Measurements from ENCODE around the gene APOBEC4.

APOBEC4 gene

DNA sequence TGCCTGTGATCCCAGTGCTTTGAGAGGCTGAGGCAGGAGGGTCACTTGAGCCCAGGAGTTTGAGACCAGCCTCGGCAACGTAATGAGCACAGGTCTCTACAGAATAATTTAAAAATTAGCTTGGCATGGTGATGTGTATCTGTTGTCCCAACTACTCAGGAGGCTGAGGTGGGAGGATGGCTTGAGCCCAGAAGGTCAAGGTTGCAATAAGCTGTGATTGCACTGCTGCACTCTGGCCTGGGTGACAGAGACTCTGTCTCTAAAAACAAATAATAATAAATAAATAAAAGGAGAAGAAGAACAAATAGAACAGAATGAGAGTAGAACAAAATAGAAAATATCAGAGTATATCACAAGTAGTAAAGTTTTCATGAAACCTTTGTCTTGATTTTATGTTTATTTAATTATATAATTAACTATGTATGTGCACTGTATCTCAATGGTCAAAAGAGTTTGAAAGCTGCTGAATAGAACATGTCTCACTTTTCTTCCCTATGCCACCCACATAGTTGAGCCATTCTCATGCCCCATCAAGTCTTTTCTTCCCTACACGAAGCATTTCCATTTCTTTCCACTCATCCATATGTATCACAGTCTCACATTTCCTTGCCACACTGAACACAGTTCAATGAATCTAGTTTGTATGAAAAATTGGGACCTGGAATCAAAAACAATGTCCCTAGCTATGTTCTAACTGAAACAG, 22.9 kb upstream of the APOBEC4 start:
- in situ Hi-C loops (cut with HindIII; ENCODE audit: low sequenced_read_pairs) = no loop called here

DNA sequence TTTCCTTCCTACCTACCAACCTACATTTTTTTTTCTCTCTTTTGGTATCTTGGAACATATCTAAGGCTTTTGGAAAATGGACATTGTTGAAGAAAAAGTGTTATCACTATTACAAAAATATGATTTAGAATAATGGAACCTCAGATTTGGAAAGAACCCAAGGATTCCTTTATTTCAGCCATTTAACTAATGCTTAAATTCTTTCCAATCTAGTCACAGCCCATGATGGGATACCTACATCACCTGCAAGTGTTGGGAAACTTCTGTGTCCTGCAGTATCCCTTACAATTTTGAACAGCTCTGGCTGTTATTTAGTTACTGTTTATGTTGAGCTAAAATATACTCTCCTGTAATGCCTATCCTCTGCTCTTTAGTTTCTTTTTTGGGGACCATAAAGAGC, 22.3 kb upstream of the APOBEC4 start:
- in situ Hi-C loops (cut with HindIII; ENCODE audit: low sequenced_read_pairs) = no loop called here

DNA sequence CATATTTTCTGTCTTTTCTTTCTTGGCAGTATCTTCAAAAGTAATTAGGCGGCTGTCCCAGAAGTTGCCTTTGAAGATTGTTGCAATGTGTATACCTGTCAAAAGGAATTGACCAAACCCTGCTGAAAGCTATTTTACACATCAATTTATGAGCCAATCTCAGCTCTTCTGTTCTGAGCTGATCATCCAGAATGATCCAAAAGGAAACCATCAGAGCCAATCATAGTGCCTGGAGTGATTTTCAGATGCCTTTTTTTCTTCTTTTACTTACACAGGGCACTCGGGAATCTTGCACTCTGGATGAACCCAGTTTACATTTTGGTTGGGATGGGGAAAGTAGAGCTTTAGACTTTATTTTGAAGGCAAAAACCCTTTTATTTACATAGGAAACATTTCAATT, 21.8 kb upstream of the APOBEC4 start:
- in situ Hi-C loops (cut with HindIII; ENCODE audit: low sequenced_read_pairs) = no loop called here

DNA sequence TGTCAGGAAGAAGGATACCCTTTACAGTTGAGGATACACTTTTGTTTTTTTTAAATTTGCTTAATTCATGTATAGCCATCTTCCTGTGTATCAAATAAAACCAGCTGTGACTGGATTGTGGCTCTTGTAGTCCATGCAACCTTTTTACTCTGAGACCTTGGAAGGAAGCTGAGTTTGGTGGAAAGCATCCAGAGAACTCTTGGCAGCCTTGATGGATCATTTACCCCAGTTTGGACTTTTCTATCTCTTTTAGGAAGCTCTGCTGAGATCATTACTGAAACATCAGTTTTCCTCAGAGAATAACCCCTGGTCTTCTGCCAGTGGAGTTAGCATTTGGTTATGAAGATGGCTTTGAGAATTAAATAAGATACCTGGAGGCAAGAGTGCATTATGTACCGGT, 21.2 kb upstream of the APOBEC4 start:
- in situ Hi-C loops (cut with HindIII; ENCODE audit: low sequenced_read_pairs) = no loop called here

DNA sequence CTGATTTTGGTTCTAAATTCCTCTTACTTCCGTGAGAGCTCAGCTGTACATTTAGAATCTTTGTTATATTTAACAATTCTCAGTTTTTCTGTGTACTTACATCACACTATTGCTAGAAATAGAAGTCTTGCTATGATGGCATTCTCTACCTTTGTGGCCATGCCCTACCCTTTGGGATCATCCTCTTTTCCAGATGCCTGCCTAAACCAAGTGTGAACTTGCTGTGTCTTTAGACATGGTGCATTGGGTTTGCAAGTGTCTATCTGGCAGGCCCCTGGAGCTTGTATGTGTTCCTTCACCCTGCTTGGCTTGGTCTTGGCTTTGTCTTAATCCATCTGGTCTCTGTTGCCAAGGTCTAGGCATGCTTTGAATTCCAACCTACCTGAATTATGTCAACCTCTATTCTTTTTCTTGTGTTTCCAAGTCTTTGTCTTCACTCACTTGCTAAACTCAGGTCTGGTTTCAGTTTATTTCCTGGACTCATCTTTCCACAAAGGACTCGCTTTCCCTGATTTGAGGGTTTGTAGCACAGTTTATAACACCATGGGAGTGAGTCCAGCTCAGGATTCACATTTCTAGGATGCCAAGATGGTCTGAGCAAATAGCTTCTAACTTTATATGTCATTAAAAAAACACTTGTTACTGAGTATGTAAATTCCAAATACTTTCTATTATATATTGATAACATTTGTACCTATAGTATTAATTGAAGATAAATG, 20.6 kb upstream of the APOBEC4 start:
- in situ Hi-C loops (cut with HindIII; ENCODE audit: low sequenced_read_pairs) = no loop called here

DNA sequence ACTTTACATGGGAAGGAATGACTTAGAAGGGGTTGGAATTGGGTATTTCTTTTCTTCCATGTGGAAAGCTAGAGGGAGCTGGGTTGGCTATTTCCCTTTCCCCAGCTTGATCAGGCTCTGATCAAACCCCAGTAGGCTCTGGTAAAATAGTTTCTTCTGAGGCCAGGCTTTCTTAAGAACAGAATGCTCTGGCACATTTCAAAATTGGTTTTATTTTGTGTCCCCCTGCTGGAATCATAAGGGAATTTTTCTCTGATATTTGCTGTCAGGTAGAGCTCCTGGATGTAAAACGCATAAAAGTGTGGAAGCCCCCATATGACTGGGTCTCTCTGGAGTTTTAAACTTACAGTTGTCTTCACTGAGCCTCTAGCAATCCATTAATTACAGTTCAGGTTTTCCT, 17.1 kb upstream of the APOBEC4 start:
- in situ Hi-C loops (cut with HindIII; ENCODE audit: low sequenced_read_pairs) = no loop called here

DNA sequence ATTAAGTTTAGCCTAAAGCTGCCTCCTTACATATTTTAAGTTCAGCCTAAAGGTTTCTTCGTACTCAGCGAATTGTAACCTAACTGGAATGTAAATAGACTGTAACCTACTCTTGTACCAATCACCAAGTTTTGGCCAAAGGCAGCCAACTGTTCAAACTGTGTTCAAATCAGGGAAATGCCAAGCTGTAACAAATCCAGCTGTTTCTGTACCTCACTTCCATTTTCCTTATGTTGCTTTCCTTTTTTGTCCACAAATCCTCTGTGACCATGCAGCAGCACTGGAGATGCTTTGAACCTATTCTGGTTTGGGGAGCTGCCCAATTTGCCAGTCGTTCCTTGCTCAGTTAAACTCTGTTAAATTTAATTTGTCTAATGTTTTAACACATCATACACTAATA, 3.2 kb upstream of the APOBEC4 start:
- in situ Hi-C loops (cut with HindIII; ENCODE audit: low sequenced_read_pairs) = loop anchor here (5.0 kb wide), 1 partner anchor 261 kb away; no protein-coding TSS in a partner anchor

DNA sequence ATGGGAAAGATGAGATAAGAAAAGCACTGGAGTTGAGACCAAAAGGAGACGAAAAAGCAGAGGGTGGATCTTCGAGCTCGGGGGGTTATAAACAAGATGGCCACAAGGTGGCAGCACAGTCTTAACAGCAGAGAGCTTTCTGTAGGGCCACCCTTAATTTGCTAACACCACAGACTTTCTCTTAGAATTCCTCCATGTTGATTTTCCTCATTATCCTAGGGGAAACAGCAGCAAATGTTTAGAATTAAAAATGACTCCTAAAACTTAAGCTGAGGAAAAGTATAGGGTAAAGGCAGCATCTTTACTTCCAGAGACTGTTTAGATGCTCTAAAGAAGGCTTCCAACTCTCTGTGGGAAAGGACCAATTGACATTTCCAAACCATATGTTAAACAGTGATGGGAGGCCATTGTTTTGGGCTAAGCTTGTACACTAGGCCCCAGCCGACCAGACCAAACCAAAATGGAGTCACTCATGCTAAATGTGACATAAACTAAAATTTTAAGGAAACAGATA, 2.5 kb upstream of the APOBEC4 start:
- in situ Hi-C loops (cut with HindIII; ENCODE audit: low sequenced_read_pairs) = loop anchor here (5.0 kb wide), 1 partner anchor 262 kb away; no protein-coding TSS in a partner anchor

DNA sequence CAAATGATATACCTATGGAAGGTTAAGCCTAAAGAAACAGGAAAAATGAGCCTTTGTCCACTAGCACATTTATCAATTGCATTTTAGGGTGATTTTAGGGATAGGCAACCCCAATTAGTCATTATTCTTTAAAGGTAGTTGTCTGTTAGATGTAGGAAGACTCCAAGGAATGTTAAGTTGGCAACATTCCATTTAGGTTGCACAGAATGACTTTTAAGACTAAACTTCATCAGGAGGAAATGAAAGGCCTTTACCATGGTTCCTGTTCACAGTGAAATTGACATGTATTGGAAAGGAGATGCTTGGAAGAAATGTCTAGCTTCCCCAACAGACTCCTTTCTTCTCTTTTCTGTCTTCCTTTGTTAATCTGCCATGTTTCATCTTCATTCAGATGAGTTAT, 1.6 kb upstream of the APOBEC4 start:
- in situ Hi-C loops (cut with HindIII; ENCODE audit: low sequenced_read_pairs) = loop anchor here (5.0 kb wide), 1 partner anchor 263 kb away; no protein-coding TSS in a partner anchor

DNA sequence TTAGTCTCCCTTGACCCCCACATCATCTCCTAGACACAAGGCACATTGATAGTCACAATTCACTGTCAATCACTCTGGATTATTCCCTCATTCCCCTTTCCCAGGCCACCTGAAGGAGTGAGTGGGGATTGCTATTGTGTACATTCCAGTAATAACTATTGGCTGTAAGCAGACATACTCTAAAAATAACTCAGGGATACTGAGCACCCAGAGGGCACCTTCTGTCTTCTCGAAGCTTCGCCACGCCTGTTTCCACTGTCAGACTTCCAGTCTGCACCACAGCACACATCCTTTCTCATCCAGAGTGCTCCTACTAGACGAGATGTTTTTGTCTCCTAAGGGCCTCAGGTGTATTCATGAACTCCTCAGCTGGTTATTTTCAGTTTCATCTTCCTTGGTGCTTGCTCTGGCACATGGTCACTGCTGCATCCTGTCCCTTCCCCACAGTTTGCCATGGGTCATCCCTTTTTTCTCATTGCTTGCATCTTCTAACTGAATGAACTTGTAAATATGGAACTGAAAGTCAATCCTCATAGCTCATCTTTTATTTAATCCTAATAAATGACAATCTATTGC, 848 bp upstream of the APOBEC4 start:
- in situ Hi-C loops (cut with HindIII; ENCODE audit: low sequenced_read_pairs) = no loop called here

DNA sequence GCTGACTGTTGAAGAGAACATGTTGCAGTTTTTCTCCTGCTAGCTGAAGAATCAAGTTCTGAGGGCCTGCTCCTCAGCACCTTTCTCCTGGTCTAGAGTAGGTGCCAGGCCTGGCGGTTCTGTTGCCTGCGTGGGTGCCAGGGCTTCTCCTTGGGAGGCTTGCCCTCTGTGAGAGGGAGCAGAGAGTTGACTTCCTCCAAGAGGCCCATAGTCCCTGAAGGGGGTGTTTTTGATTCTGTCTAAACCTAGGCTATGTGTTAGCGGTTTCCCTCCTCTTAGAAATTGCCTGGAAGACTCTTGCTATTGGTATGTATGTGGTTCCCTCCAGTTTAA, 312 bp upstream of the APOBEC4 start:
- in situ Hi-C loops (cut with HindIII; ENCODE audit: low sequenced_read_pairs) = no loop called here

DNA sequence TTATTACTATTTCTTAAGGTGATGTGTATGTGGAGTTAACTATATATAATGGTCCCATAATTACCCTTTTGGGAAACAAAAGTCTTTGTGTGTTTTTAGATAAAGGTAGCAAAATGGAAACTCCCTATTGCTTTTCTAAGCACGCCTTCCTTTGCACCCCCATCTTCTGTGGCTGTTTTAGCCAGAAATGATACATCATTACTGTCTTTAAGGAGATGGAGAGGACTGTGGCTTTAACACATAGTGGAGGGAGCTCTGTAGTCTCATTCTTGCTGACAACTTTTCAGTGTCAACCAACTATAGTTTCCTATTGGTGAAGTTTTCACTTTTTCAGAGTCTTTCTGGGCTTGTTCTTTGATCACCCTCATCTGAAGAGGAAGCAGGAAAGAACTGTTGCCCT, 1.0 kb downstream of the APOBEC4 start:
- in situ Hi-C loops (cut with HindIII; ENCODE audit: low sequenced_read_pairs) = no loop called here

DNA sequence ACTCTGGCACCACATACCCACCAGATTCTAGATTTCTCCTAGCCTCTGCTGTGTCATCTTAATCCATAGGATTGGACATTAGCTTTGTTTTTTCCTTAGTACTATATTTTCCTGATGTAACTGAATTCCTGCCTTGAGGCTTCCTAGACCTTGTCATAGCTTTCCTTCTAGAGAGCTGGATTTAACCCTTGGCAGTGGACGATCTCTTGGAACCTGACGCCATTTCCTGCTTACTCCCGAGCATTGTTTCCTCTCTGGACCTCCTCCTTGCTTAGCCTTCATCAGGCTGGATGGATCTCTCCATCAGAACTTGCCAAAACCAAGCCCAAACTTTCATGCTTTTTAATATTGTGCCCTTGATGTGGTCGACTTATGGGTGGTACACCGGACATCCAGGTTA, 1.5 kb downstream of the APOBEC4 start:
- in situ Hi-C loops (cut with HindIII; ENCODE audit: low sequenced_read_pairs) = no loop called here

DNA sequence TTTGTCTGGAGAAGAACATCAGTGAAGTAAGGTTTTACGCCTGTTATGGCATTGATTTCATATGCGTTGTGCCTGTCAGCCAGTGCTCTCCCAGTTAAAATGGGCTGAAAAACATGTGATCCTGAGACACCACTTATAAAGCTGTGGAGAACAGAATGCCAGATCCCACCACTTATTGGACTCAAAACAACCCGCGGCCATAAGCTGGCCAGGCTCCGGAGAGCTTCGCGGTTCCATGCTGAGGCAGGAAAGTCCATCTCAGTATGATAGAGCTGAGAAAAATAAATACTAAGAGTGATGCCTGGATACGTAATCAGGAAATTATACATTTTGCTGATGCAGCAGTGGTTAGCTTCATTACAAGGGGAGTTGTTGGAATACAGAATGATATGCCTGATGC, 5.1 kb downstream of the APOBEC4 start:
- in situ Hi-C loops (cut with HindIII; ENCODE audit: low sequenced_read_pairs) = no loop called here

DNA sequence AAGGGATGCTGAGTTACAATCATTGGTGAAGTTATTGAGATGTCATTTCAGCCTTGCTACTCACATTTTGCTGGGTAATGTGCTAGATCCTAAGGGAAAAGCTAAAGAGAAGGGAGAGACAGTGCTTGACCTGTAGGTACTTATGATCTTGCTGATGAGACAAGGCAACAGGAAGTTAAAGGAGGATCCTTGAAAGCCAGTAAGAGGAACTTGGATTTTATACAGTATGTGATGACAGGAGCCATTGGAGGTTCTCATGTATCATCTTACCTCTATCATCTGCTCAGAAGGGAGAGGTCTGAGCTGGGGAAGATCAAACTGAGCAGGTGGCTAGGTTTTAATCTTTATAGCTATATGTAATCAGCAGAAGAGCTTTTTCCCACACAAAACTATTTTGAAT, 6.3 kb downstream of the APOBEC4 start:
- in situ Hi-C loops (cut with HindIII; ENCODE audit: low sequenced_read_pairs) = no loop called here

DNA sequence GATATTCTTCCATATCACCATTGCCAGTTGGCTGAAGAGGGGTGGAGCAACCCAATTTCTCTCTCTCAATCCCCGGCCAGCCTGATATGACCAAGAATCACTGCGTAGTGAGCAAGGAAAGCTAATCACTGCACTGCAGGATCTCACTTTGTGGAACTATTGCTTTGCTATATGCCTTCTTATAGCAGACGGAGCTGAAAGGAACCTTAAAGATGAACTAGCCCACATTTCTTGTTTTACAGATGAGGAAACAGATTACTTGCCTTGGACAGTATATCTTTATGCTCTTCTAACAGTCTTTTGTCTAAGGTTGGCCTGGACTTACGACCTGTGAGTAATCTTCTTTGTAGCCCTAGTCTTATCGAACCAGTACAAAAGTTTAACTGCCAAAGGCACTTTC, 7.6 kb downstream of the APOBEC4 start:
- in situ Hi-C loops (cut with HindIII; ENCODE audit: low sequenced_read_pairs) = no loop called here

DNA sequence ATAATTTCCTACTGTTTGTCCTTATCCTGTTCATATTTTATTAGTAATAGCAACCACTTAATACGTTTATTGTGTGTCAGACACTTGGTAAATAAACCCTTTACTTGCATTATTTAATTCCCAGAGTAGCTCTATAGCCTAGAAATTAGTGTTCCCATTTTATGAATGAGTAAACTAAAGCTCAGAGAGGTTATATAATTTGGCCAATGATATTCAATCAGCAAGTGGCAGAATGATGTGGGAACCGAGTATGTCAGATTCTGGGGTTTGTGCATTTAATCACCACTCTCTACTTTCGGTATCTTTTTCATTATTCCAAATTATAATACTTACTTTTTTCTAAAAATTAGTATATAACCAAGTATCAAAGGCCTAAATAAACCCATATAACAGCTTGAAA, 10.9 kb downstream of the APOBEC4 start:
- in situ Hi-C loops (cut with HindIII; ENCODE audit: low sequenced_read_pairs) = no loop called here

DNA sequence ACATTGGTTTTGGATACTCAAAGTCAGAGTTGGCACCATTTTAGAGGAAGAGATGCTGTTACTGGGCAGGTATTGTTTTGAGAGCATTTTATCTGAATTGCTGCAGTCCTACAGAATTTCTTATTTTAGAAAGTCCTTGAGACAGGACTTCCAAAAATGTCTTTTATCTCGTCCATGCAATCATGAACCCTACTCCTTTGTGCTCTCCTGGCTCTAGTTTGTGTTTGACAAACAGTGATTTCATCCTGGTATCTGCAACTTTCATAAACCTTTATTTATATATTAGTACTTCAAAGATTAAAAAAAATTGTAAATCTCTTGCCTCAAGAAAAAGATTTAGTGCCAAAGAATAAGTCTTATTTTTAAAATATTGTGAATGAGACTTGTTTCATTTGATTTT, 12.9 kb downstream of the APOBEC4 start:
- in situ Hi-C loops (cut with HindIII; ENCODE audit: low sequenced_read_pairs) = no loop called here

DNA sequence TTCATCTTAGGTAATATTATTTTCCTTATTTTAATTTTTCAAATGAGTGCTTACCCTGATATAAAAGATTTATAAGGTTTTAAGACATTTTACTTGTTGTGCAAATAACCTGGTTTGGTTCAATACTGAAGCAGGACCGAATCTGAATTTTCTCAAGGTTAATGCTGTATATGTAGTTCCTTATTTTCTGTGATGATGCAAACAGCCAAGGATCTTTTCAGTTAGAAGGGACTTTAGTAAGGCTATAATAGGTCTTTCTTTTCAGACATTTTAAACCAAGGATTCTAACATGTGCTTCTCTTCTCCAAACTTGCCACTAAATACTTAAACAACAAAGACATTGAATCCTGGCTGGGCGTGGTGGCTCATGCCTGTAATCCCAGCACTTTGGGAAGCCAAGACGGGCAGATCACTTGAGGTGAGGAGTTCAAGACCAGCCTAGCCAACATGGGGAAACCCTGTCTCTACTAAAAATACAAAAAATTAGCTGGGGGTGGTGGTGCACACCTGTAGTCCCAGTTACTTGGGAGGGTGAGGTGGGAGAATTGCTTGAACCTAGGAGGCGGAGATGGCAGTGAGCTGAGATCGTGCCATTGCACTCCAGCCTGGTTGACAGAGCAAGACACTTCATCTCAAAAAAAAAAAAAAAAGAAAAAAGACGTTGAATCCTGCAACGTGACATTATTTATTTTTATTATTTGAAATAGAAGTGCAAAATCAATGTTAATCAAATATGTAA, 14.3 kb downstream of the APOBEC4 start:
- in situ Hi-C loops (cut with HindIII; ENCODE audit: low sequenced_read_pairs) = no loop called here

DNA sequence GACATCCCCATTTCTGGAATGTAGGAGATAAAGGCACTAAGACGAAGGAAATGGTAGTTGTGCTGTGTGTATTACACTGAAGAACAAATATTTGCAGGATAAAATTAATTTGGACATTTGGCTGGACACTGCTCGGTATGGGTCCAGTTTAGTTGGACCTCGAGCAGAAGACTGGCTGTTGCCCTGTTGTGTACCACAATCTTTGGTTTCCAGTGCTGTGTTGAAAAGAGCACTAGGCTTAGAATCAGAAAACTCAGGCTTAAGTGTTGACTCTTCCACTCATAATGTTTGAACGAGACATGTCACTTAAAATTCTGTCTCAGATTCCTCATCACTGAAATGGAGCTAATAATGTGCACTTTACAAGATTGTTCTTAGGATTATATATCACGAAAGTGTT, 16.3 kb downstream of the APOBEC4 start:
- in situ Hi-C loops (cut with HindIII; ENCODE audit: low sequenced_read_pairs) = no loop called here

DNA sequence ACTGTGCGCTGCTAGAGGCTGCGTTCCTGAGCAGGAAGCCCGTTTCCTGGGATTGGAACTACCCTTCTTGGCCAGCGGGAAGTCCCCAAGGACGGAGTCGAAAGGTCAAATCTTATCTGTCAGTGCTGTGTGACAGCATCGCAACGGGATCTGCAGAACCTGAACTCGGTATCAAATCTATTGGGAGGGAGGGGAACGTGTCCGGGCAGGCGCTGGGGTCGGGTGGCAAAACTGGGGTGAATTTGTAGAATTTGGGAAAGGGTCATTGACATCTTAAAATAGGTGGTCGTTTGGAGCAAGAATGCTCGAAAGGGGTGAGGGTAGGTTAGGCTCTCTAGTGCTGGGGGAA, 16.8 kb downstream of the APOBEC4 start:
- in situ Hi-C loops (cut with HindIII; ENCODE audit: low sequenced_read_pairs) = no loop called here

All from endothelial cell of hepatic sinusoid (primary cell).